Measurements from ENCODE around the gene TET1. TPM values are rescaled to one million over a fixed set of nuclear protein-coding genes. Genes with fewer than 3 reads are reported as not detected.
"Not testable (repeated sequence)": the region's sequence is repeated elsewhere in the genome, so short reads cannot be mapped to it uniquely, and the experiment has no call there.

Gene TET1
- total and polyA plus RNA-seq, 4 donors = 0.18 to 3.6 (median 1.2) TPM

DNA sequence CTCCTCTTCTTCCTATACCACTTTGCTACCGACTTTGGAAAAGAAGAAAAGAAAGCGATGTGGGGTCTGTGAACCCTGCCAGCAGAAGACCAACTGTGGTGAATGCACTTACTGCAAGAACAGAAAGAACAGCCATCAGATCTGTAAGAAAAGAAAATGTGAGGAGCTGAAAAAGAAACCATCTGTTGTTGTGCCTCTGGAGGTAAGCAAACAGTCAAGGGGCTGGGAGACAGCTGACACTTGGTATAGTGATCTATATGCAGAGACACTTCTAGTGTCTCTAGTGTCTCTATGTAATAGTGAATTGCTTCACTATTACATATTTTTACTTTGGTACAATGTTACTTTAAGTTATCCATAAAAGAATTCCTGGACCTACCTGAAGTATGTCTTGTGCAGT is 13.9 kb downstream of the TET1 start:
- intact Hi-C loops (cut with DNase I) = no loop called here
- Histone ChIP-seq H3K27ac (ENCODE audit: low read depth in 1 of 2, low read length in 2 of 2) (no peak overlapping the region), H3K4me3 (ENCODE audit: low read length in 2 of 2) (no peak overlapping the region), H3K36me3 (ENCODE audit: control insufficient read depth in 1 of 2, insufficient read depth in 2 of 2, low read length in 1 of 2) (no peaks in the 10 kb centered on the region), H3K9me3 (ENCODE audit: control insufficient read depth, low read length) (no peaks in the 10 kb centered on the region), H3K4me1 (ENCODE audit: control insufficient read depth in 1 of 2, insufficient read depth in 2 of 2, low read length in 2 of 2) (no peaks in the 10 kb centered on the region), H3K27me3 (ENCODE audit: control insufficient read depth in 1 of 2, insufficient read depth in 2 of 2, low read length in 1 of 2) (no peaks in the 10 kb centered on the region)
- WGBS, 2 donors = 89% methylated on average over 2 of the region's 2 CpGs
- no peak for ATAC-seq (ENCODE audit: low FRiP score)
- no peak for DNase-seq

DNA sequence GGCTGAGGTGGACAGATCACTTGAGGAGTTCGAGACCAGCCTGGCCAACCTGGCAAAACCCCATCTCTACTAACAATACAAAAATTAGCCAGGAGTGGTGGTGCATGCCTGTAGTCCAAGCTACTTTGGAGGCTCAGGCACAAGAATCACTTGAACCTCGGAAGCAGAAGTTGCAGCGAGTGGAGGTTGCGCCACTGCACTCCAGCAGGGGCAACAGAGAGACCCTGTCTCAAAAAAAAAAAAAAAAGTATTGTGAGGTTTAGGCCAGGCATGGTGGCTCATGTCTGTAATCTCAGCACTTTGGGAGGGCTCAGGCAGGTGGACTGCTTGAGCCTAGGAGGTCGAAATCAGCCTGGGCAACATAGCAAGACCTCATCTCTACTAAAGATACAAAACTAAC is 16.0 kb downstream of the TET1 start:
- Histone ChIP-seq H3K36me3 (ENCODE audit: control insufficient read depth in 1 of 2, insufficient read depth in 2 of 2, low read length in 1 of 2) (no peaks in the 10 kb centered on the region), H3K4me3 (ENCODE audit: low read length in 2 of 2) (no peak overlapping the region), H3K9me3 (ENCODE audit: control insufficient read depth, low read length) (no peaks in the 10 kb centered on the region), H3K27me3 (ENCODE audit: control insufficient read depth in 1 of 2, insufficient read depth in 2 of 2, low read length in 1 of 2) (no peaks in the 10 kb centered on the region), H3K27ac (ENCODE audit: low read depth in 1 of 2, low read length in 2 of 2) (no peak overlapping the region), H3K4me1 (ENCODE audit: control insufficient read depth in 1 of 2, insufficient read depth in 2 of 2, low read length in 2 of 2) (no peaks in the 10 kb centered on the region)
- DNase-seq (no peak), ATAC-seq (ENCODE audit: low FRiP score) (no peak)
- 78 to 79% methylated on average over 5 of the region's 5 CpGs for WGBS, 2 donors
- intact Hi-C loops (cut with DNase I) = no loop called here

DNA sequence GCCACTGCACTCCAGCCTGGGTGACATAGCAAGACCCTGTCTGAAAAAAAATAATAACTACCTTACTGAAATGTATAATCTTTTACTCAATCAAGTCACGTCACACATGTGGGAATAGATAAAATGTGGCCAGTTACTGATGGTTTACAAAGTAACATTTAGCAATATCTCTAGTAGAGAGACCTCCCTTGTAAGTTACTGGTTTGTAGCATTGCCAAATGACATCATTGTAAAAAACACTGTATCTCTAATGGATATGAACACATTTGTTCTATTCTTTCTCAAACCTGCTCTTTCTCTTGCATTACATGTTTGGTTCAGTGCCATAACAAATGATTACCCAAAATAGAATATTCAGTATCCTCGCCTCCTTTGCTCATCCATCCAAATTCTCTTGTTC is 18.8 kb downstream of the TET1 start:
- peaks cover 0 to 3% of the 10 kb centered on the region in 2 donors for H3K4me1 ChIP-seq (ENCODE audit: control insufficient read depth in 1 of 2, insufficient read depth in 2 of 2, low read length in 2 of 2)
- H3K27me3 ChIP-seq (ENCODE audit: control insufficient read depth in 1 of 2, insufficient read depth in 2 of 2, low read length in 1 of 2) = no peaks in the 10 kb centered on the region
- H3K4me3 ChIP-seq (ENCODE audit: low read length in 2 of 2) = no peak overlapping the region
- no peaks in the 10 kb centered on the region for H3K36me3 ChIP-seq (ENCODE audit: control insufficient read depth in 1 of 2, insufficient read depth in 2 of 2, low read length in 1 of 2)
- intact Hi-C loops (cut with DNase I) = no loop called here
- WGBS, 2 donors = 60 to 71% methylated on average over 2 of the region's 2 CpGs
- ATAC-seq (ENCODE audit: low FRiP score) = no peak
- no peaks in the 10 kb centered on the region for H3K9me3 ChIP-seq (ENCODE audit: control insufficient read depth, low read length)
- no peak for DNase-seq
- no peak overlapping the region for H3K27ac ChIP-seq (ENCODE audit: low read depth in 1 of 2, low read length in 2 of 2)

DNA sequence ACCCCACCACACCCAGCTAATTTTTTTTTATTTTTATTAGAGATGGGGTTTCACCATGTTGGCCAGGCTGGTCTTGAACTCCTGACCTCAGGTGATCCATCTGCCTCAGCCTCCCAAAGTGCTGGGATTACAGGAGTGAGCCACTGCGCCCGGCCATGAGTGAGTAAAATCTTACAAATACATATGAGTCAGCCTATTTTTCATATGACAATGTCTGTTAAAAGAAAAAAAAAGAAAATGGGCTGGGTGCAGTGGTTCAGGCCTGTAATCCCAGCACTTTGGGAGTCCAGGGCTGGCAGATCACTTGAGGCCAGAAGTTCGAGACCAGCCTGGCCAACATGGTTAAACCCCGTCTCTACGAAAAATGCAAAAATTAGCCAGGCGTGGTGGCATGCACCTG is 24.1 kb downstream of the TET1 start:
- H3K9me3 ChIP-seq (ENCODE audit: control insufficient read depth, low read length); H3K4me3 ChIP-seq (ENCODE audit: low read length in 2 of 2); H3K27ac ChIP-seq (ENCODE audit: low read depth in 1 of 2, low read length in 2 of 2); ATAC-seq (ENCODE audit: low FRiP score); H3K27me3 ChIP-seq (ENCODE audit: control insufficient read depth in 1 of 2, insufficient read depth in 2 of 2, low read length in 1 of 2); H3K36me3 ChIP-seq (ENCODE audit: control insufficient read depth in 1 of 2, insufficient read depth in 2 of 2, low read length in 1 of 2); intact Hi-C loops (cut with DNase I); H3K4me1 ChIP-seq (ENCODE audit: control insufficient read depth in 1 of 2, insufficient read depth in 2 of 2, low read length in 2 of 2); DNase-seq: not testable (repeated sequence)
- 96% methylated on average over 6 of the region's 6 CpGs for WGBS, 2 donors

DNA sequence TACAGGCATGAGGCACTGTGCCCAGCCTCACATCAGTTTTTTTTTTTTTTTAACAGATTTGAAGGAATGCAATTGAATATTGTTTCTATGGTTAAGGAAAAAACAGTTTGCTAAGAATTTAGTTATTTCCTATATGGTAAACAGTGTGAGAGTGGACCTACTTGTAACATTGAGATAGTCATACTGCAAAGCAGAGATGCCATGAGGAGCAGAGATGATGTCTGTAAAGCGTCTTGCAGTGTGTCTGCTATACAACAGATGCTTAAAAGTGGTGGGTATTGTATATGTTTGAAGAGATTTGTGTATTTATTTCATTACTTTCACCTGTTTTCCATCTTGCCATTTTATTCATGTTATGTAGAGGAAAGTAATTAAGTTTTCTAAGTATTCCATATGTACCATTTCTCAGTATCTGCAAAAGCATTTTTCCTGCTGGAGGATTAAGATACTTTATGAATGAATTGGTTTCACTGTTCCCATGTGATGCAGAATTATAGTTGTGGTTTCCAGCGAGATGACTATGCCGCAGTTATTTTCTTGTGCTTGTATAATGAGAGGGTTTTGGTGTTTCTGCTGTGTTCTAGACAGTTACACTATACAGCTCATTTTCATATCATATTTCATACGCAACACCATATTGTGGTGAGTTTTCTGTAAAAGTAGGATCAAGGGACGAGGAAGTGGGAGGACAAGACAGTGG is 26.6 kb downstream of the TET1 start:
- Histone ChIP-seq H3K9me3 (ENCODE audit: control insufficient read depth, low read length) (no peaks in the 10 kb centered on the region), H3K4me3 (ENCODE audit: low read length in 2 of 2) (no peak overlapping the region), H3K36me3 (ENCODE audit: control insufficient read depth in 1 of 2, insufficient read depth in 2 of 2, low read length in 1 of 2) (no peaks in the 10 kb centered on the region), H3K27me3 (ENCODE audit: control insufficient read depth in 1 of 2, insufficient read depth in 2 of 2, low read length in 1 of 2) (no peaks in the 10 kb centered on the region), H3K4me1 (ENCODE audit: control insufficient read depth in 1 of 2, insufficient read depth in 2 of 2, low read length in 2 of 2) (no peaks in the 10 kb centered on the region), H3K27ac (ENCODE audit: low read depth in 1 of 2, low read length in 2 of 2) (no peak overlapping the region)
- intact Hi-C loops (cut with DNase I) = no loop called here
- DNase-seq (no peak), ATAC-seq (ENCODE audit: low FRiP score) (no peak)
- 93 to 97% methylated on average over 5 of the region's 5 CpGs for WGBS, 2 donors

DNA sequence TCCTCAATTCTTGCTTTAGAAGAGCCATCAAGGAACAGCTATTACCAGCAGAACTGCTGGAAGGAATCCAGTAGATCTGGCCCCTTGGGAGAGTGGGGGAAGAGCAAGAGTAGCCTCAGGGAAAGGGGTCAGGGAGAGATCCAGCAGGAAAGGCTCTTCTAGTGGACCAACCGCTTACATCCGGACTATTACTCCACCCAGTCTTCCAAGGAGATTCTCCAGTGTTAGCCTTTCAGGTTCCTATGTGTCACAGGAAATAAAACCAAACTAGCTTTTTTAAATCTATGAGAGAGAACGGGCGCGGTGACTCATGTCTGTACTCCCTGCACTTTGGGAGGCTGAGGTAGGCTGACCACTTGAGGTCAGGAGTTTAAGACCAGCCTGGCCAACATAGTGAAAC is 34.3 kb downstream of the TET1 start:
- DNase-seq (no peak), ATAC-seq (ENCODE audit: low FRiP score) (no peak)
- 83 to 84% methylated on average over 5 of the region's 5 CpGs for WGBS, 2 donors

DNA sequence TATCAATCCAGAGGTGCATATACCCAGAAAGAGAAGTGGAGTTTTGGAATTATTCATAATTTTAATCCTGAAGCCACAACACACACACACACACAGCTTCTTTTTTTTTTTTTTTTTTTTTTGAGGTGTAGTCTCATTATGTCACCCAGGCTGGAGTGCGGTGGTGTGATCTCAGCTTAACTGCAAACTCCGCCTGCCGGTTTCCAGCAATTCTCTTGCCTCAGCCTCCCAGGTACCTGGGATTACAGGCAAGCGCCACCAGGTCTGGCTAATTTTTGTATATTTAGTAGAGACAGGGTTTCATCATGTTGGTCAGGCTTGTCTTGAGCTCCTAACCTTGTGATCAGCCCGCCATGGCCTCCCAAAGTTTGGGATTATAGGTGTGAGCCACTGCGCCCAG is 35.4 kb downstream of the TET1 start:
- no peak for DNase-seq
- ATAC-seq (ENCODE audit: low FRiP score) = no peak
- WGBS, 2 donors = 96% methylated on average over 6 of the region's 6 CpGs

More for the DNA sequence above, 34.3 kb downstream of the TET1 start:
- Histone ChIP-seq H3K36me3 (ENCODE audit: control insufficient read depth in 1 of 2, insufficient read depth in 2 of 2, low read length in 1 of 2) (no peaks in the 10 kb centered on the region), H3K4me1 (ENCODE audit: control insufficient read depth in 1 of 2, insufficient read depth in 2 of 2, low read length in 2 of 2) (no peaks in the 10 kb centered on the region), H3K27me3 (ENCODE audit: control insufficient read depth in 1 of 2, insufficient read depth in 2 of 2, low read length in 1 of 2) (no peaks in the 10 kb centered on the region), H3K4me3 (ENCODE audit: low read length in 2 of 2) (no peak overlapping the region), H3K9me3 (ENCODE audit: control insufficient read depth, low read length) (no peaks in the 10 kb centered on the region), H3K27ac (ENCODE audit: low read depth in 1 of 2, low read length in 2 of 2) (no peak overlapping the region)
- intact Hi-C loops (cut with DNase I) = no loop called here

DNA sequence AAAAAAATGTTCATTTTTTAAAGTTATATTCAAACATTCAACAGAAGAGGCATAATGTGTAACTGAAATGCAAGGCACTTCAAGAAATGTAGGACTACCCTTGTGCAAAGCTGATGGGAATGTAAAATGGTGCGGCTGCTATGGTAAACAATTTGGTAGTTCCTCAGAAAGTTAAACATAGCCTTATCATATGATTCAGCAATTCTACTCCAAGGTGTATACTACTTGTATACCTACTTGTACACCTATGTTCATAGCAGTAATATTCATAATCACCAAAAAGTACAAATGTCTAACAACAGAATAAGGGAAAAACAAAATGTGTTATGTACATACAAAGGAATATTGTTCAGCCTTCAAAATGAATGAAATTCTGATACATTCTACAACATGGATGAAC is 37.3 kb downstream of the TET1 start:
- DNase-seq = no peak
- intact Hi-C loops (cut with DNase I) = no loop called here
- no peaks in the 10 kb centered on the region for H3K4me1 ChIP-seq (ENCODE audit: control insufficient read depth in 1 of 2, insufficient read depth in 2 of 2, low read length in 2 of 2)
- no peaks in the 10 kb centered on the region for H3K27me3 ChIP-seq (ENCODE audit: control insufficient read depth in 1 of 2, insufficient read depth in 2 of 2, low read length in 1 of 2)
- no peak for ATAC-seq (ENCODE audit: low FRiP score)
- no peaks in the 10 kb centered on the region for H3K36me3 ChIP-seq (ENCODE audit: control insufficient read depth in 1 of 2, insufficient read depth in 2 of 2, low read length in 1 of 2)
- no peak overlapping the region for H3K27ac ChIP-seq (ENCODE audit: low read depth in 1 of 2, low read length in 2 of 2)
- WGBS, 2 donors = 94 to 96% methylated on average over 1 of the region's 1 CpG
- H3K4me3 ChIP-seq (ENCODE audit: low read length in 2 of 2) = no peak overlapping the region
- H3K9me3 ChIP-seq (ENCODE audit: control insufficient read depth, low read length) = no peaks in the 10 kb centered on the region

More for the DNA sequence above, 35.4 kb downstream of the TET1 start:
- H3K4me3 ChIP-seq (ENCODE audit: low read length in 2 of 2) = no peak overlapping the region
- intact Hi-C loops (cut with DNase I) = no loop called here
- no peaks in the 10 kb centered on the region for H3K4me1 ChIP-seq (ENCODE audit: control insufficient read depth in 1 of 2, insufficient read depth in 2 of 2, low read length in 2 of 2)
- H3K27ac ChIP-seq (ENCODE audit: low read depth in 1 of 2, low read length in 2 of 2) = no peak overlapping the region
- H3K9me3 ChIP-seq (ENCODE audit: control insufficient read depth, low read length) = no peaks in the 10 kb centered on the region
- no peaks in the 10 kb centered on the region for H3K36me3 ChIP-seq (ENCODE audit: control insufficient read depth in 1 of 2, insufficient read depth in 2 of 2, low read length in 1 of 2)
- H3K27me3 ChIP-seq (ENCODE audit: control insufficient read depth in 1 of 2, insufficient read depth in 2 of 2, low read length in 1 of 2) = no peaks in the 10 kb centered on the region

DNA sequence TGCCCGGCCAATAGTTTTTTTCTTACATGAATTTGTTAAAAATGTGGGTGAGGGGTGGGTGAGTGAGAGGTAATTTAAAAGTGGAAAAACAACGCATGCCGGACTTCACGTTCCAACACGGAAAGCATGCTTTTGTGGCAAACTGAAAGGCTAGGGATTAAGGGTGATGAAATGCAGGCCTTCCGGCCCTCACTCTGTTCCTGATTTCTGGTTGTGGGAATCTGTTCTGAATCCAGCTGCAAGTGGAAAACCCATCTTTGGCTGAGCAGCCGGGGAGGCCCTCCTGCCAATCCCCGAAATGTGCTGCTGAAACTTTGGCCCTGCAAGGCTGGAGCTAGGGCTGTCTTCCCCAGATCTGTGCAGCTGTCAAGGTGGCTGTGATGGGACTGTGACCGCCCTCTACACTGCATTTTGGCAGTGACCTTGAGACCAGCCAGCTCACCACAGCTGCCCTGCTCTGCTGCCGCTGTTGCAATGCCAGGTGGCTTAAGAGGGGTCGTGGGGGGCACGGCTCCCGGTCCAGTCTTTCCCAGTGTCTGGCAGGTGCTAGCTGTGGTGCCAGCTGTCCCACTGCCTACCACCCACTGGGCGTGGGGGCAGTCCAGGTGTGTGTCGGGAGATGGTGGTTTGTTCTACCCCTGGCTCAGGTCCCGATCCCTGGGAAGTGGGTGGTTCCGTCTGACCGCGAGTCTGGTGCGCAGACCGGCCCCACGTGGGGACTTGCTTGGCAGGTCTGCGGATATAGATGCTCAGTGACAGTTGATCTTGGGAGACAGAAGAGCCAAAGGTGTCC is 39.0 kb downstream of the TET1 start:
- peak in 1 of 2 donors; percentile 51 for DNase-seq
- peak overlapping the region; percentile 32 to 85 for H3K27ac ChIP-seq (ENCODE audit: low read depth in 1 of 2, low read length in 2 of 2)
- peak; percentile 49 for ATAC-seq (ENCODE audit: low FRiP score)

More for the DNA sequence above, 39.0 kb downstream of the TET1 start:
- Histone ChIP-seq H3K9me3 (ENCODE audit: control insufficient read depth, low read length) (no peaks in the 10 kb centered on the region), H3K4me3 (ENCODE audit: low read length in 2 of 2) (peak overlapping the region in 1 of 2 donors; percentile 87), H3K4me1 (ENCODE audit: control insufficient read depth in 1 of 2, insufficient read depth in 2 of 2, low read length in 2 of 2) (no peaks in the 10 kb centered on the region), H3K36me3 (ENCODE audit: control insufficient read depth in 1 of 2, insufficient read depth in 2 of 2, low read length in 1 of 2) (no peaks in the 10 kb centered on the region), H3K27me3 (ENCODE audit: control insufficient read depth in 1 of 2, insufficient read depth in 2 of 2, low read length in 1 of 2) (no peaks in the 10 kb centered on the region)
- 14% methylated on average over 23 of the region's 23 CpGs for WGBS, 2 donors
- intact Hi-C loops (cut with DNase I) = no loop called here
